SK-N-SH (cell line): ENCODE results near the gene HOXD10. TPM values are rescaled to one million over a fixed set of nuclear protein-coding genes. Genes with fewer than 3 reads are reported as not detected.

ENCODE experiments used
- CTCF ChIA-PET: fragments of 300-600, 350-600 bp; formaldehyde crosslinking; extraction: SDS; loops from one replicate; lab custom pipeline; 2021; lab: Yijun Ruan, JAX
- POLR2A ChIA-PET: fragments of 350-600 bp; sonication (Branson Sonifier 250); formaldehyde crosslinking; extraction: SDS; loops from one replicate; lab custom pipeline; 2020; ENCODE audit warnings: antibody characterized with exemption, inconsistent platforms; lab: Yijun Ruan, JAX
- DNase-seq: peaks from one replicate; pipeline ENCODE4 v3.0.0; 2012
- H2AFZ ChIP-seq: fragments of 200-600 bp; sonication (generic); 2 replicates; pipeline ENCODE4 v1.8.1; 2016; ENCODE audit warnings: antibody characterized with exemption, mild to moderate bottlenecking, low read depth
- H3F3A ChIP-seq: fragments of 200-600 bp; sonication (generic); replicated peaks from 2 replicates; pipeline ENCODE3; 2016; ENCODE audit warnings: antibody characterized with exemption, mild to moderate bottlenecking; ENCODE audit not compliant: insufficient read depth
- H3K27ac ChIP-seq, 2 experiments: fragments of 200-500 bp in 1 of 2; fragments of 200-600 bp in 1 of 2; sonication (Bioruptor generic) in 1 of 2; sonication (generic), shearing (Covaris generic) in 1 of 2; 2 replicates each; pipeline versions ENCODE4 v1.5.1 to v1.6.1; 2014 to 2016; ENCODE audit warnings: low read depth in 2 of 2, inconsistent platforms in 1 of 2, low read length in 1 of 2, mild to moderate bottlenecking in 1 of 2, mixed read lengths in 1 of 2
- H3K27me3 ChIP-seq: fragments of 200-600 bp; sonication (generic), shearing (Covaris generic); 2 replicates; pipeline ENCODE4 v1.6.1; 2016; ENCODE audit warnings: mixed run types; ENCODE audit not compliant: insufficient read depth
- H3K36me3 ChIP-seq, 2 experiments: fragments of 200-500 bp in 1 of 2; fragments of 200-600 bp in 1 of 2; sonication (Bioruptor generic) in 1 of 2; sonication (generic) in 1 of 2; replicated peaks in 1 of 2; 2 replicates each; pipeline versions ENCODE3 to v1.5.1; 2014 to 2016; ENCODE audit warnings: low read length in 1 of 2, mild to moderate bottlenecking in 1 of 2; ENCODE audit not compliant: insufficient read depth in 2 of 2, control insufficient read depth in 1 of 2
- H3K4me1 ChIP-seq, 2 experiments: fragments of 200-500 bp in 1 of 2; fragments of 200-600 bp in 1 of 2; sonication (Bioruptor generic) in 1 of 2; sonication (generic), shearing (Covaris generic) in 1 of 2; 2 replicates each; pipeline versions ENCODE4 v1.5.1 to v1.6.1; 2014 to 2016; ENCODE audit warnings: low read depth in 1 of 2, low read length in 1 of 2, mixed run types in 1 of 2; ENCODE audit not compliant: insufficient read depth in 2 of 2, control insufficient read depth in 1 of 2
- H3K4me2 ChIP-seq: fragments of 200-600 bp; sonication (generic), shearing (Covaris generic); 2 replicates; pipeline ENCODE4 v1.6.1; 2017; ENCODE audit warnings: mixed run types
- H3K4me3 ChIP-seq, 2 experiments: fragments of 200-500 bp in 1 of 2; fragments of 200-600 bp in 1 of 2; sonication (Bioruptor generic) in 1 of 2; sonication (generic), shearing (Covaris generic) in 1 of 2; 2 replicates each; pipeline versions ENCODE4 v1.5.1 to v1.8.1; 2014 to 2016; ENCODE audit warnings: low read depth in 2 of 2, inconsistent platforms in 1 of 2, low read length in 1 of 2, mild to moderate bottlenecking in 1 of 2, mixed read lengths in 1 of 2, moderate library complexity in 1 of 2
- H3K79me2 ChIP-seq: fragments of 200-600 bp; sonication (generic); 2 replicates; pipeline ENCODE4 v1.8.1; 2017; ENCODE audit warnings: mild to moderate bottlenecking; ENCODE audit not compliant: insufficient read depth
- H3K9ac ChIP-seq: fragments of 200-600 bp; sonication (generic); 2 replicates; pipeline ENCODE4 v1.6.1; 2017; ENCODE audit warnings: mixed run types
- H3K9me2 ChIP-seq: fragments of 200-600 bp; sonication (generic); 2 replicates; pipeline ENCODE4 v1.6.1; 2017; ENCODE audit warnings: mixed run types
- H3K9me3 ChIP-seq: fragments of 200-600 bp; sonication (generic); 2 replicates; pipeline ENCODE4 v1.6.1; 2017; ENCODE audit warnings: mixed run types, mild to moderate bottlenecking, moderate library complexity
- H4K20me1 ChIP-seq: fragments of 200-600 bp; sonication (generic); 2 replicates; pipeline ENCODE4 v1.6.1; 2017; ENCODE audit warnings: mild to moderate bottlenecking, mixed run types; ENCODE audit not compliant: insufficient read depth
- CHD2 ChIP-seq: fragments of 150-350 bp; IDR thresholded peaks from 2 replicates; pipeline ENCODE4 v1.6.1; 2018; ENCODE audit warnings: low read length; ENCODE audit not compliant: partially characterized antibody
- CTCF ChIP-seq: fragments of 200-600 bp; sonication (generic); IDR thresholded peaks from 2 replicates; pipeline ENCODE4 v1.6.1; 2017; ENCODE audit warnings: antibody characterized with exemption, mild to moderate bottlenecking, moderate library complexity
- EP300 ChIP-seq, 2 experiments: IDR thresholded peaks; 2 replicates each; pipeline versions ENCODE4 v1.4.0 to v1.6.1; 2012; ENCODE audit warnings: borderline replicate concordance in 1 of 2, low read depth in 1 of 2, low read length in 1 of 2
- GABPA ChIP-seq: IDR thresholded peaks from 2 replicates; pipeline ENCODE4 v1.4.0; 2012; ENCODE audit warnings: low read depth, mild to moderate bottlenecking
- GATA2 ChIP-seq: sonication (generic); formaldehyde crosslinking; IDR thresholded peaks from 2 replicates; pipeline ENCODE4 v1.5.0; 2020; ENCODE audit warnings: mild to moderate bottlenecking, missing genetic modification reagents
- MXI1 ChIP-seq: IDR thresholded peaks from 2 replicates; pipeline ENCODE4 v1.6.1; 2012; ENCODE audit warnings: mild to moderate bottlenecking, low read depth, low read length, improper control_type of control experiment
- NRF1 ChIP-seq: IDR thresholded peaks from 2 replicates; pipeline ENCODE4 v1.6.1; 2012; ENCODE audit warnings: low read depth, mild to moderate bottlenecking, low read length
- REST ChIP-seq: IDR thresholded peaks from 2 replicates; pipeline ENCODE4 v1.6.1; 2012; ENCODE audit warnings: mild to moderate bottlenecking, low read depth, low read length, moderate library complexity
- TEAD4 ChIP-seq: IDR thresholded peaks from 2 replicates; pipeline ENCODE4 v1.4.0; 2012; ENCODE audit warnings: mild to moderate bottlenecking, borderline replicate concordance; ENCODE audit not compliant: insufficient read depth
- WGBS: methylation state at CpG from one replicate; pipeline ENCODE4 v1.1.6; 2017; ENCODE audit warnings: low lambda C conversion rate; 5-methylcytosine and 5-hydroxymethylcytosine counted together
- polyA plus RNA-seq, 3 experiments: library from polyadenylated mRNA; depleted of rRNA; stranded (reverse); fragments of >200 nt; gene quantifications; 2 replicates each; pipeline ENCODE4 v1.2.3, GENCODE V29; 2012

HOXD10 gene
- polyA plus RNA-seq, 1 of the 3 experiments (the other 2 are of a cell fraction) = 0.10 TPM

- TF ChIP-seq CTCF = no peak
- peak; percentile 19; the same call in 1 of the 2 replicates for TF ChIP-seq GABPA
- TF ChIP-seq GATA2 = no peak
- TF ChIP-seq EP300 (IDR thresholded peaks at IDR 0.05; ENCODE audit: borderline replicate concordance in 1 of 2, low read depth in 1 of 2, low read length in 1 of 2) = no peak
- no peak for TF ChIP-seq CHD2
These were observed 22.5 kb downstream of the HOXD10 start (continued) for GRCh38 chr2:176138923-176139660.

- Histone ChIP-seq H3K4me2 (peak overlapping the region; percentile 96), H3K36me3 (no peaks in the 10 kb centered on the region)
These were observed 23.3 kb downstream of the HOXD10 start for GRCh38 chr2:176139661-176140512.

More at GRCh38 chr2:176139661-176140512, 23.3 kb downstream of the HOXD10 start:
- H3K4me3 ChIP-seq = peak overlapping the region; percentile 83 to 86
- ChIA-PET POLR2A (interaction anchor here (0.6 to 3.0 kb wide), 9 partner anchors 9 to 504 kb away, joined by 3 to 21 read pairs (median 4); no protein-coding TSS in a partner anchor), CTCF (interaction anchor here (0.6 to 26.1 kb wide), 57 partner anchors 9 to 1193 kb away, joined by 3 to 1047 read pairs (median 4); partner anchors contain the start of genes HOXD3, HOXD4 and HOXD9)
- peak overlapping the region; percentile 94 for H3K9ac ChIP-seq
- peak; percentile 72 for DNase-seq
- no peaks in the 10 kb centered on the region for H3K9me3 ChIP-seq
- WGBS = 36% methylated on average over 34 of the region's 41 CpGs
- no peaks in the 10 kb centered on the region for H3K9me2 ChIP-seq
- H2AFZ ChIP-seq = peak overlapping the region; percentile 94
- peaks cover 49% of the 10 kb centered on the region for H3K79me2 ChIP-seq
- H3F3A ChIP-seq = peaks cover 25% of the 10 kb centered on the region
- H4K20me1 ChIP-seq = no peaks in the 10 kb centered on the region
- peak overlapping the region; percentile 63 to 92 for H3K27ac ChIP-seq
- H3K27me3 ChIP-seq = no peaks in the 10 kb centered on the region
- H3K4me1 ChIP-seq = peaks cover 12 to 35% of the 10 kb centered on the region in 2 experiments
- TF ChIP-seq NRF1 (peak; percentile 47), REST (no peak), TEAD4 (no peak), MXI1 (0 out of 2 replicates have a peak, but pooled peaks have one; percentile 7)
